ENCODE data around the gene RBM33.

GRCh38 chr7:155646669-155647068 lies 2.2 kb downstream of the RBM33 start:
- TF ChIP-seq CTCF (IDR thresholded peaks at IDR 0.05), result no peak
- TF ChIP-seq SIN3A (IDR thresholded peaks at IDR 0.05; ENCODE audit: borderline replicate concordance, insufficient read depth, low read depth, low read length), result no peak
- TF ChIP-seq TCF7L2 (IDR thresholded peaks at IDR 0.05; ENCODE audit: low read depth, low read length), result no peak
